NCI-H187 (cell line): ENCODE results near the gene P2RX1.
A peak's percentile ranks its signal among the peaks of the same experiment; 100 is the strongest.

Experiments used
- DNase-seq, 2 experiments: peaks; one replicate each; lab custom pipeline; 2025; lab: John Stamatoyannopoulos, UW

Gene P2RX1

GRCh38 chr17:3915995-3916696 lies at the start of gene P2RX1:
TSS of gene P2RX1 (minus strand) at chr17:3916465. CDS start at chr17:3916225, 240 bp downstream.
- DNase-seq, result no peak

GRCh38 chr17:3965118-3965800 lies 49.0 kb upstream of the P2RX1 start:
- peak in 1 of 2 experiments; percentile 7 for DNase-seq

- no peak for DNase-seq
These were observed 48.2 kb upstream of the P2RX1 start, which contains the start of gene ATP2A3 for GRCh38 chr17:3964203-3965117. TSS of gene ATP2A3 (minus strand) at chr17:3964437. CDS start at chr17:3964291, 146 bp downstream.

GRCh38 chr17:3963237-3964201 lies 47.3 kb upstream of the P2RX1 start:
- no peak for DNase-seq

- no peak for DNase-seq
These were observed 46.6 kb upstream of the P2RX1 start for GRCh38 chr17:3962965-3963236.

- DNase-seq, result no peak
These were observed 46.1 kb upstream of the P2RX1 start for GRCh38 chr17:3962217-3962964.

- DNase-seq, result no peak
These were observed 45.3 kb upstream of the P2RX1 start for GRCh38 chr17:3961564-3962047.

- no peak for DNase-seq
These were observed 44.5 kb upstream of the P2RX1 start for GRCh38 chr17:3960764-3961163.

GRCh38 chr17:3959921-3960601 lies 43.8 kb upstream of the P2RX1 start:
- DNase-seq, result no peak

- no peak for DNase-seq
These were observed 43.1 kb upstream of the P2RX1 start for GRCh38 chr17:3959295-3959899.

GRCh38 chr17:3957735-3958599 lies 41.7 kb upstream of the P2RX1 start:
- DNase-seq, result no peak

- peak in 1 of 2 experiments; percentile 47 for DNase-seq
These were observed 40.7 kb upstream of the P2RX1 start for GRCh38 chr17:3956983-3957382.

- no peak for DNase-seq
These were observed 40.2 kb upstream of the P2RX1 start for GRCh38 chr17:3956327-3956957.

GRCh38 chr17:3955673-3955988 lies 39.4 kb upstream of the P2RX1 start:
- DNase-seq, result no peak

- no peak for DNase-seq
These were observed 38.9 kb upstream of the P2RX1 start for GRCh38 chr17:3954976-3955672.

- no peak for DNase-seq
These were observed 37.8 kb upstream of the P2RX1 start for GRCh38 chr17:3954086-3954485.

- DNase-seq, result no peak
These were observed 37.3 kb upstream of the P2RX1 start for GRCh38 chr17:3953542-3953941.

GRCh38 chr17:3952186-3952585 lies 35.9 kb upstream of the P2RX1 start:
- DNase-seq, result no peak
